T-cell (primary cell): ENCODE data around the gene IRF2. TPM values are rescaled to one million over a fixed set of nuclear protein-coding genes. Genes with fewer than 3 reads are reported as not detected.

Experiments
- ATAC-seq, 4 experiments: fragments of 200-7000 bp in 3 of 4; fragments of 150-1000 bp in 1 of 4; cut with Tn5 transposase; replicated peaks in 1 of 4; 1 replicate in 3 of 4; 2 replicates in 1 of 4; pipeline ENCODE4 v1.10.0; 2021; ENCODE audit warnings: moderate library complexity in 3 of 4, mild to moderate bottlenecking in 2 of 4, moderate number of reproducible peaks in 1 of 4
- CTCF ChIA-PET, 2 donors: fragments of 300-600 bp; sonication (Branson Sonifier 250); formaldehyde crosslinking; loops; one replicate each; lab custom pipeline; 2022; ENCODE audit warnings: antibody characterized with exemption in 2 of 2; lab: Charles Lee
- POLR2A ChIA-PET, 2 donors: fragments of 300-600 bp; sonication (Branson Sonifier 250); formaldehyde crosslinking; loops; one replicate each; lab custom pipeline; 2022; ENCODE audit warnings: antibody characterized with exemption in 2 of 2; lab: Charles Lee
- DNase-seq, 35 experiments: peaks; one replicate each; pipeline versions ENCODE4 v3.0.0 to v3.0.0-alpha.2; 2013 to 2023
- H3K27ac ChIP-seq: one replicate; pipeline ENCODE4 v1.5.1; 2013; ENCODE audit warnings: low read length
- H3K27me3 ChIP-seq, 2 experiments: replicated peaks in 1 of 2; 1 replicate in 1 of 2; 2 replicates in 1 of 2; pipeline versions ENCODE4 v1.6.1 to v1.7.0; 2013; ENCODE audit warnings: low read length in 1 of 2, mixed read lengths in 1 of 2; ENCODE audit not compliant: control insufficient read depth in 2 of 2, insufficient read depth in 2 of 2; ENCODE audit errors: extremely low read depth in 1 of 2
- H3K36me3 ChIP-seq, 2 donors: 1 replicate in 1 of 2; 2 replicates in 1 of 2; pipeline versions ENCODE4 v1.6.1 to v1.7.0; 2013; ENCODE audit warnings: low read length in 1 of 2; ENCODE audit not compliant: control insufficient read depth in 2 of 2, insufficient read depth in 1 of 2; ENCODE audit errors: extremely low read depth in 1 of 2
- H3K4me1 ChIP-seq, 2 experiments: 1 replicate in 1 of 2; 2 replicates in 1 of 2; pipeline versions ENCODE4 v1.6.1 to v1.7.0; 2013; ENCODE audit warnings: low read length in 2 of 2, mixed read lengths in 1 of 2; ENCODE audit not compliant: insufficient read depth in 2 of 2, control insufficient read depth in 1 of 2; ENCODE audit errors: extremely low read depth in 1 of 2
- H3K4me3 ChIP-seq, 2 donors: 1 replicate in 1 of 2; 2 replicates in 1 of 2; pipeline versions ENCODE4 v1.5.1 to v1.7.0; 2013; ENCODE audit warnings: mild to moderate bottlenecking in 2 of 2, low read length in 1 of 2, moderate library complexity in 1 of 2; ENCODE audit not compliant: control insufficient read depth in 1 of 2; ENCODE audit errors: extremely low read depth in 1 of 2
- H3K9me3 ChIP-seq: 2 replicates; pipeline ENCODE4 v1.7.0; 2013
- H3K27ac Mint-ChIP-seq, 2 donors: one replicate each; pipeline ENCODE4 v1.8.0; 2020 to 2021; ENCODE audit warnings: mild to moderate bottlenecking in 2 of 2, mixed read lengths in 2 of 2
- H3K27me3 Mint-ChIP-seq, 2 donors: one replicate each; pipeline ENCODE4 v1.8.0; 2021 to 2022; ENCODE audit warnings: mixed read lengths in 2 of 2
- H3K36me3 Mint-ChIP-seq: one replicate; pipeline ENCODE4 v1.8.0; 2021; ENCODE audit warnings: mixed read lengths
- H3K4me1 Mint-ChIP-seq, 3 donors: one replicate each; pipeline ENCODE4 v1.8.0; 2020 to 2022; ENCODE audit warnings: mixed read lengths in 3 of 3, mild to moderate bottlenecking in 1 of 3
- H3K4me3 Mint-ChIP-seq, 3 donors: one replicate each; pipeline ENCODE4 v1.8.0; 2020 to 2022; ENCODE audit warnings: mild to moderate bottlenecking in 3 of 3, mixed read lengths in 3 of 3, moderate library complexity in 3 of 3
- H3K9me3 Mint-ChIP-seq, 3 donors: one replicate each; pipeline ENCODE4 v1.8.0; 2020 to 2022; ENCODE audit warnings: mixed read lengths in 3 of 3
- WGBS: methylation state at CpG from one replicate; pipeline ENCODE4 v1.1.5; 2013; ENCODE audit warnings: missing lambda C conversion rate; ENCODE audit not compliant: insufficient coverage; 5-methylcytosine and 5-hydroxymethylcytosine counted together
- total RNA-seq, 35 experiments: library from RNA in 6 of 35; stranded (reverse) in 6 of 35; fragments of 120-200 nt in 1 of 35; gene quantifications; one replicate each; pipeline versions ENCODE4 v1.2.1 to v1.2.4 and lab custom pipeline; 2013 to 2026

Gene IRF2
- total RNA-seq, 5 donors from 2014 or later (not counting 1 experiment from before 2014, with no cell fraction given): 45.5 to 73.4 (median 59.1) TPM

- H3K27me3 Mint-ChIP-seq: no peaks in the 10 kb centered on the region
These were observed 14.9 kb downstream of the IRF2 start for GRCh38 chr4:184459413-184459812.

DNA sequence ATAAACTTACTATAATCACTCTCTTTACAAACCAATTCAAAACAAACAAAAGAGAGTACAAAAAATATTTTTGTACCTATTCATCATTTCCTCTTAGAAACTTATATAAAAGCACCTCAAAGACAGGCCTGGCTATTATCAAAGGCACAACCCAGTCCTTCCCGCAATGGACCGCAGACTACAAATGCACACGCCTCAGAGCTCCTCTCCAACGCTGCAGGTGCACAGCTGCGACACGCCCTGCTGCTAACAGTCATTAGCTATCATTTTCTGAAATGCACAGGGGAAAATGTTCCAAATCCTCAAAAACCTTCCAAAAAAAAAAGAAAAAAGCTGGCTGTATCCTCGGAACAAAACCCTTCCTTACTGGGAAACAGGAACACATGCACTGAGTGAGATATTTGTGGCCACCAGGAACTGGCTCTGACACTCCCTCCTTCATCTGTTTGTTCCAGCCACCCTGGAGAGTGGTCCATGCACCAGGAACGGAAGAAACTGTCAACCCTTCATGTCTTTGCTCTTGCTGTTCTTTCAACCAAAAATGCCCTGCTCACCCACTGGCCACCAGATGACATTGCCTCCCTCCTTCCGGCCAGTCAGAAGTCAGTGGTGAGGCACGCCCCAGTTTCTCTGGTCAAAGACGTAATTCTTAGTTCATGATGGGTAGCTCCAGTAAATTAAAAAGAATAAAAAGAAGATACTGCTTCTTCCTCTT, 16.7 kb downstream of the IRF2 start:
- H3K4me3 Mint-ChIP-seq: no peak overlapping the region
- H3K4me1 Mint-ChIP-seq: peaks cover 87 to 96% (median 92%) of the 10 kb centered on the region in 3 donors
- ChIA-PET POLR2A (interaction anchor here in 1 of 2 donors (0.5 kb wide), 1 partner anchor 90 kb away, joined by 4 read pairs; no protein-coding TSS in a partner anchor), CTCF (interaction anchor here in 1 of 2 donors (0.6 kb wide), 1 partner anchor 156 kb away, joined by 4 read pairs; no protein-coding TSS in a partner anchor)
- H3K27me3 Mint-ChIP-seq: no peaks in the 10 kb centered on the region
- Histone ChIP-seq H3K9me3 (no peaks in the 10 kb centered on the region), H3K27ac (no peak overlapping the region), H3K27me3 (no peaks in the 10 kb centered on the region), H3K36me3 (peaks cover 6 to 15% of the 10 kb centered on the region in 2 donors), H3K4me3 (no peak overlapping the region), H3K4me1 (peaks cover 18 to 29% of the 10 kb centered on the region in 2 experiments)
- WGBS: 81% methylated on average over 4 of the region's 11 CpGs
- DNase-seq: no peak
- H3K36me3 Mint-ChIP-seq: peaks cover 15% of the 10 kb centered on the region
- H3K27ac Mint-ChIP-seq: peak overlapping the region; percentile 54 to 77
- no peak for ATAC-seq
- no peaks in the 10 kb centered on the region for H3K9me3 Mint-ChIP-seq

More at GRCh38 chr4:184459413-184459812, 14.9 kb downstream of the IRF2 start:
- no CpG with 5 or more reads among the region's 3 CpGs for WGBS
- peak in 3 of 4 experiments; percentile 70 to 78 (median 71) for ATAC-seq
- Mint-ChIP-seq H3K4me1 (peaks cover 89 to 92% (median 91%) of the 10 kb centered on the region in 3 donors), H3K27ac (peak overlapping the region; percentile 77 to 81), H3K36me3 (peaks cover 20% of the 10 kb centered on the region), H3K4me3 (peak overlapping the region in 2 of 3 donors; percentile 29 to 38), H3K9me3 (no peaks in the 10 kb centered on the region)
- H3K36me3 ChIP-seq: peaks cover 6 to 15% of the 10 kb centered on the region in 2 donors
- H3K27ac ChIP-seq: no peak overlapping the region
- no peaks in the 10 kb centered on the region for H3K27me3 ChIP-seq
- no peak for DNase-seq
- no peak overlapping the region for H3K4me3 ChIP-seq
- POLR2A ChIA-PET: interaction anchor here in 1 of 2 donors (0.5 to 0.7 kb wide), 2 partner anchors 11 to 17 kb away, joined by 3 to 6 read pairs; no protein-coding TSS in a partner anchor
- H3K4me1 ChIP-seq: peaks cover 6 to 15% of the 10 kb centered on the region in 2 experiments
- H3K9me3 ChIP-seq: no peaks in the 10 kb centered on the region
- CTCF ChIA-PET: no interaction called here

- no peak overlapping the region for H3K27ac ChIP-seq
- Mint-ChIP-seq H3K9me3 (no peaks in the 10 kb centered on the region), H3K27ac (peak overlapping the region; percentile 28 to 62), H3K4me1 (peaks cover 88 to 95% (median 93%) of the 10 kb centered on the region in 3 donors), H3K4me3 (no peak overlapping the region), H3K27me3 (no peaks in the 10 kb centered on the region), H3K36me3 (peaks cover 17% of the 10 kb centered on the region)
- peaks cover 21 to 34% of the 10 kb centered on the region in 2 experiments for H3K4me1 ChIP-seq
- H3K9me3 ChIP-seq: no peaks in the 10 kb centered on the region
- 97% methylated on average over 25 of the region's 26 CpGs for WGBS
- peaks cover 6 to 15% of the 10 kb centered on the region in 2 donors for H3K36me3 ChIP-seq
- CTCF ChIA-PET: no interaction called here
- no peaks in the 10 kb centered on the region for H3K27me3 ChIP-seq
- POLR2A ChIA-PET: no interaction called here
- DNase-seq: no peak
- no peak overlapping the region for H3K4me3 ChIP-seq
- no peak for ATAC-seq
These were observed 18.0 kb downstream of the IRF2 start for GRCh38 chr4:184456337-184456736.

GRCh38 chr4:184455299-184455698, 19.1 kb downstream of the IRF2 start:
- ATAC-seq: no peak
- H3K4me3 ChIP-seq: no peak overlapping the region
- Mint-ChIP-seq H3K27me3 (no peaks in the 10 kb centered on the region), H3K4me3 (peak overlapping the region in 1 of 3 donors; percentile 61), H3K36me3 (peaks cover 17% of the 10 kb centered on the region), H3K9me3 (no peaks in the 10 kb centered on the region), H3K27ac (peak overlapping the region in 1 of 2 donors; percentile 48), H3K4me1 (peaks cover 85 to 91% (median 89%) of the 10 kb centered on the region in 3 donors)
- H3K27me3 ChIP-seq: no peaks in the 10 kb centered on the region
- DNase-seq: no peak
- no peak overlapping the region for H3K27ac ChIP-seq
- H3K36me3 ChIP-seq: peaks cover 6 to 15% of the 10 kb centered on the region in 2 donors
- H3K4me1 ChIP-seq: peaks cover 17 to 34% of the 10 kb centered on the region in 2 experiments
- H3K9me3 ChIP-seq: no peaks in the 10 kb centered on the region
- 100% methylated on average over 1 of the region's 7 CpGs for WGBS
- ChIA-PET POLR2A (no interaction called here), CTCF (no interaction called here)

DNA sequence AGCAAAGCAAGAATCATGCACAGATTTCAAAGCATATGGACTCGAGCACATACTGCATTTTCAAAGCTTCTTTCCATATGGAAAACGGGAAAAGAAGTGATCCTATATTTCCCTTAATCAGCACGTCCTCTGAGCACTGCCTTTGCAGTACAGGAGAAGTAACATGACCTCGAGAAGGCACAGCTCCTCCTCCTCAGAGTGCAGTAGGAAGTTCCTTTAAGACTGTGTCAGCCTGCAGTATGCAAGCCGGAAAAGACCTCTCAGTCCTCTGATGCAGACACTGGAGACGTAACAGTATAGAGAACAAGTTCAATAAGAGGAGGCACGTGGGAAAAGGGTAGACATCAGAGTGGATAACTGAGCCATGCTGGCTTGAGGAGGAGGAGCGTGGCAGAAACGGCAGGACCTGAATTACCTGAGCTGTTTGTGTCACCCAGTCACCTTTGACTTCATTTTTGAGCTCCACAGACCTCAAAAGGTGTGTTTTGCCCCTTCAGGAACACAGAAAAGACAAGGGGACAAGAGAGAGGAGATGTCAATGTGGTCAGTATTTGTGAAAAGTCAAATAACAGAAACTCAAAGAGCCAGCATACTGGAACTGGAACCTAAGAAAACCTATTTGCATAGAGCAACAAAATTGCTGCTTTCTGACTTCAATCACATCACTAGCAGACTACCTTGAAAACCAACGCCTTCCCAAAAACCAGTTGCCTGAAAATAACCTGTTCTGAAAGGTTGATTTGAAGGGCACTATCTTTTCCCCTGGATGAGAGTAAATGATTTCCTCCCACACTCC, 20.8 kb downstream of the IRF2 start:
- Mint-ChIP-seq H3K9me3 (no peaks in the 10 kb centered on the region), H3K36me3 (peaks cover 29% of the 10 kb centered on the region), H3K4me1 (peaks cover 84 to 90% (median 89%) of the 10 kb centered on the region in 3 donors), H3K27me3 (no peaks in the 10 kb centered on the region), H3K4me3 (peak overlapping the region; percentile 34 to 61 (median 59)), H3K27ac (peak overlapping the region; percentile 85 to 87)
- peak; percentile 11 to 78 (median 45) for DNase-seq
- peak; percentile 95 to 99 (median 97) for ATAC-seq
- peak overlapping the region; percentile 71 for H3K27ac ChIP-seq
- WGBS: 13% methylated on average over 3 of the region's 10 CpGs
- H3K9me3 ChIP-seq: no peaks in the 10 kb centered on the region
- H3K36me3 ChIP-seq: peaks cover 6 to 15% of the 10 kb centered on the region in 2 donors
- CTCF ChIA-PET: interaction anchor here (0.5 to 1.4 kb wide), 8 partner anchors 12 to 189 kb away, joined by 3 to 7 read pairs (median 4); partner anchors contain the start of gene IRF2 (in 1 of the 2)
- POLR2A ChIA-PET: no interaction called here
- H3K27me3 ChIP-seq: no peaks in the 10 kb centered on the region
- no peak overlapping the region for H3K4me3 ChIP-seq
- peaks cover 19 to 39% of the 10 kb centered on the region in 2 experiments for H3K4me1 ChIP-seq

GRCh38 chr4:184452740-184453139, 21.6 kb downstream of the IRF2 start:
- ChIA-PET POLR2A (interaction anchor here in 1 of 2 donors (0.6 kb wide), 1 partner anchor 44 kb away, joined by 14 read pairs; no protein-coding TSS in a partner anchor), CTCF (interaction anchor here (0.7 to 1.4 kb wide), 5 partner anchors 11 to 188 kb away, joined by 3 to 5 read pairs (median 3); partner anchors contain the start of gene IRF2 (in 1 of the 2))
- no peaks in the 10 kb centered on the region for H3K27me3 Mint-ChIP-seq
- ATAC-seq: no peak
- H3K27ac ChIP-seq: no peak overlapping the region
- peak overlapping the region in 1 of 3 donors; percentile 27 for H3K4me3 Mint-ChIP-seq
- peaks cover 84 to 90% (median 89%) of the 10 kb centered on the region in 3 donors for H3K4me1 Mint-ChIP-seq
- no peaks in the 10 kb centered on the region for H3K9me3 ChIP-seq
- H3K27me3 ChIP-seq: no peaks in the 10 kb centered on the region
- peaks cover 19 to 44% of the 10 kb centered on the region in 2 experiments for H3K4me1 ChIP-seq
- no peak overlapping the region for H3K27ac Mint-ChIP-seq
- H3K4me3 ChIP-seq: no peak overlapping the region
- H3K9me3 Mint-ChIP-seq: no peaks in the 10 kb centered on the region
- DNase-seq: no peak
- H3K36me3 Mint-ChIP-seq: peaks cover 31% of the 10 kb centered on the region
- peaks cover 6 to 10% of the 10 kb centered on the region in 2 donors for H3K36me3 ChIP-seq
